HG02970 (cell line): Measurements from ENCODE around the gene UHRF1.
"Not testable (repeated sequence)": the region's sequence is repeated elsewhere in the genome, so short reads cannot be mapped to it uniquely, and the experiment has no call there.

Source experiments
- ATAC-seq: cut with Tn5 transposase; IDR thresholded peaks from one replicate; pipeline ENCODE4 v1.9.1; 2021; ENCODE audit warnings: mild to moderate bottlenecking, moderate library complexity, moderate number of reproducible peaks; ENCODE audit not compliant: unreplicated experiment, low FRiP score

The UHRF1 gene

DNA sequence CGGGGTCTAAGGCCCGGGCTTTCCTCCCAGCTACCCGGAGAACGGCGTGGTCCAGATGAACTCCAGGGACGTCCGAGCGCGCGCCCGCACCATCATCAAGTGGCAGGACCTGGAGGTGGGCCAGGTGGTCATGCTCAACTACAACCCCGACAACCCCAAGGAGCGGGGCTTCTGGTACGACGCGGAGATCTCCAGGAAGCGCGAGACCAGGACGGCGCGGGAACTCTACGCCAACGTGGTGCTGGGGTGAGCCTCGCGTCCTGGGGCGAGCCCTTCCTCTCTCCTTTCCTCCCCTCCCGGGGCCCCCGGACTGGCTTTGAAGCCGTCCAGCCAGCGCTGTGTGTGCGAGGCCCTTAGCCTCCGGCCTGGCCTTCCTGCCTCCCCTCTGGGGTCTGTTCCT is 23.4 kb downstream of the UHRF1 start:
- no peak for ATAC-seq

DNA sequence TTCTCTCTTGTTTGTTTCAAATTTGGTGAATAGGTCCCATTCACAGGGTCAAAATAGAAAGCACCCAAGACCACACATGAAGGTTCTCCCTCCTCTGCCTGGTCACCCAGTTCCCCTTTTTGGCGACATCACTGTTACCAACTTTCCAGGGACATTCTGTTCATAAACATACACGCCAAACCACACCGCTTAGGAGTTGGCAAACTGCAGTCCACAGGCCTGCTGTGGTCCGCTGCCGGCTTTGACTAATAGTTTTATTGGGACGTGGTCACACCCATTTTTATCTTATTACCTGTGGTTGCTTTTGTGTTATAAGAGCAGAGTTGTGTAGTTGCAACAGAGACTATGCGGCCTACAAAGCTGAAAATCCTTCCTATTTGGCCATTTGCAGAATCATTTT is 24.2 kb downstream of the UHRF1 start:
- no peak for ATAC-seq

DNA sequence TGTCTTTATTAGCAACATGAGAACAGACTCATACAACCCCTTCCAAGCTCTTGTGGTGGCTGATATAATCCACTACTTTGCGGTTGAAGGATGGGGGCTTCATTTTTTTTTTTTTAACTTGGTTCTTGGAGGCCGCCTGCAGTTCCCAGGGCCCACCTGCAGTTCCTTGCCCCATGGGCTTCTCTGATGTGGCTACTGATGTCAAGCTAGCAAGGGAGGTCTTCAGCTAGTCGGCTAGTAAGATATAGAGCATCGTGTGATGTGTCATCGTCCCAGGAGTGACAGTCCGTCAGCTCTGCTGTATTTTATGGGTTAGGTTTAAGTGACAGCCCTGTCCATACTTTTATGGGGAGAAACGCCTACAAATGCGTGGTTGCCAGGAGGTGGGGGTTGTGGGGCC is 26.1 kb downstream of the UHRF1 start:
- no peak for ATAC-seq

DNA sequence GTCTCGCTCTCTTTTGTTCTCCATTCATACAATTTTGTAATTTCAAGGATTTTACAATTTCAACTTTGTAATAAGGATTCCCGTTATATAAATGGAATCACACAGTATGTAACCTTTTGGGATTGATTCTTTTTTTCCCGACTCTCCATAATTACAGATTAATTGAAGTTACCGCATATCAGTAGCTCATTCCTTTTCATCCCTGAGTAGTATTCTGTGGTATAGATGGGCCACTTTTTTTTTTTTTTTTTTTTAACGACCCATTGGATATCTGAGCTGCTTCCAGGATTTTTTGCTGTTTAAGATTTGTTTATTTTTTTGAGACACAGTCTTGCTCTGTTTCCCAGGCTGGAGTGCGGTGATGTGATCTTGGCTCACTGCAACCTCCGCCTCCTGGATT is 27.8 kb downstream of the UHRF1 start:
- ATAC-seq: no peak

DNA sequence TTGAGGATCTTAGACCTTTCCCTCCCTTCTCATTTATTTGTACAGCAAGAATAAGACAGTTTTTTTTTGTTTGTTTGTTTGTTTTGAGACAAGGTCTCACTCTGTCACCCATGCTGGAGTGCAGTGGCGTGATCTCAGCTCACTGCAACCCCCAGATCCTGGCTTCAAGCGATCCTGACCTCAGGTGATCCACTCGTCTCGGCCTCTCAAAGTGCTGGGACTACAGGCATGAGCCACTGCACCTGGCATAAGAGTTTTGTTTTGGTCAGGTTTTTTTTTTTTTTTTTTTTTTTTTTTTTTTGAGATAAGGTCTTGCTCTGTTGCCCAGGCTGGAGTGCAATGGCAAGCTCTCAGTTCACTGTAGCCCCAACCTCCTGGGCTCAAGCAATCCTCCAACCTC is 29.2 kb downstream of the UHRF1 start:
- ATAC-seq: not testable (repeated sequence)

DNA sequence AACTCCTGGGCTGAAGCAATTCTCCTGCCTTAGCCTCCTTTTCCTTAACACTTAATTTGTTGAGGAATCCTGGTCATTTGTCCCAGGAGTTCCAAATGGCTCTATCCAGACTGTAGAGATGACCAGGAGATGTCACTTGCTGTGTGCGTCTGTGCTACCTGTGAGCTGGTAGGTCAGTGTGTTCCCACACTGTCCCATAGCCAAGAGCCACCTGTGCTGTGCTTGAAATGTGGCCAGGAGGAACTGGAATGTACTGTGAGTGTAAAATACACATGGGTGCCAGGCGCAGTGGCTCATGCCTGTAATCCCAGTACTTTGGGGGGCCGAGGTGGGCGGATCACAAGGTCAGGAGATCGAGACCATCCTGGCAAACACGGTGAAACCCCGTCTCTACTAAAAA is 30.2 kb downstream of the UHRF1 start:
- ATAC-seq: no peak

DNA sequence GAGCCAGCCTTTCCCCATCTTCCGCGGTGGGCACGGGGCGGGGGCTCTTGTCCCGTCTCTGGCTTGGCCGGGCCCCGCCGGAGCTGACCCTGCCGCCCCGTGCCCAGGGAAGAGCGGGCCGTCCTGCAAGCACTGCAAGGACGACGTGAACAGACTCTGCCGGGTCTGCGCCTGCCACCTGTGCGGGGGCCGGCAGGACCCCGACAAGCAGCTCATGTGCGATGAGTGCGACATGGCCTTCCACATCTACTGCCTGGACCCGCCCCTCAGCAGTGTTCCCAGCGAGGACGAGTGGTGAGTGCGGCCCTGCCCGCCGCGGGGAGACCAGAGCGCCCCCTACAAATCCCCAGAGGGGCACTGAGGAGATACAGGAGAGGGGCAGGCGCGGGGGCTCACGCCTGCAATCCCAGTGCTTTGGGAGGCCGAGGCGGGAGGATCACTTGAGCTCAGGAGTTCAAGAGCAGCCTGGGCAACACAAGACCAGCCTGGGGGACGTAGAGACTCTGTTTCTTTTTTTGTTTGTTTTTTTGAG is 32.4 kb downstream of the UHRF1 start:
- ATAC-seq: not testable (repeated sequence)

DNA sequence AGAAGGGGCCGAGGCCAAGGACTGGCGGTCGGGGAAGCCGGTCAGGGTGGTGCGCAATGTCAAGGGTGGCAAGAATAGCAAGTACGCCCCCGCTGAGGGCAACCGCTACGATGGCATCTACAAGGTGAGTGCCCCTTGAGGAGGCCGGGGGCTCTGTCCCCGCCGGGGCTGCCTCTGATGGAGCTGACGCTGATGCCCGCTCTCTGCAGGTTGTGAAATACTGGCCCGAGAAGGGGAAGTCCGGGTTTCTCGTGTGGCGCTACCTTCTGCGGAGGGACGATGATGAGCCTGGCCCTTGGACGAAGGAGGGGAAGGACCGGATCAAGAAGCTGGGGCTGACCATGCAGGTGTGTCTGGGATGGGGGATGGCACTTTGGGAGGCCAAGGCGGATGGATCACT is 41.3 kb downstream of the UHRF1 start:
- ATAC-seq: not testable (repeated sequence)

DNA sequence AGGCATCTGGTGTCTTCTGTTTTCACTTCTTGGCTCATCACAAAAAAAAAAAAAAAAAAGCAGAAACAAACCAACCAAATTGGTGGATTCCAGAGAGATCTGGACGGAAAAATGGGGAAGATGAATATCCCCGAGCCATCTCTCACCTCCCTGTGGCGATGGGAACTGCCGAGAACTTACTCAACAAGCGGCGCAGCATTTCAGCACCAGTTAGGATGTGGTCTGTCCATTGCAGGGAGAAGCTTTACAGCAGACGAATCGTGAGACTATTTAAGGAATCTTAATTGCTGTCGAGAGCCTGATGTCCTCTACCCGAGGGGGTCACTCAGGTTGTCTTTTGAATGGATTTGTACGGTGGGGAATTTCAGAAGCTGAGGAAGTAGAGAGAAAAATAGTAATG is 42.4 kb downstream of the UHRF1 start:
- no peak for ATAC-seq

DNA sequence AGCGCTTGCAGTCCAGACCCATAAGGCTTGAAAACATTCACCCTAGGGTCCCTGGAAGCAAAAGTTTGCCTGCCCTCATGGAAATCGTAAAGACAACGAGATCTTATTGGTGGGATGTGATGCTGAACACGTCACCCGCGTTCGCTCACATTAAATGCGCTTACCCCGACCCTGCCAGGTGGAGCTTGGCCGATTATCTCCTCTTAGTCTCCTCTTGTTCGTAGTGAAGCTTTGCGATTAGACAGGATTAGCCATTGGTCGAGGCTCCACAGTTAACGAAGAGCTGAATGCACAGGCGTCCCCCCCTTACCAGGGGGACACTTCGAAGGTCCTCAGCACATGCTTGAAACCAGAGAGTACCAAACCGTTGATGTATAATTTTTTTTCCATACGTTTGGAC is 43.6 kb downstream of the UHRF1 start:
- no peak for ATAC-seq

DNA sequence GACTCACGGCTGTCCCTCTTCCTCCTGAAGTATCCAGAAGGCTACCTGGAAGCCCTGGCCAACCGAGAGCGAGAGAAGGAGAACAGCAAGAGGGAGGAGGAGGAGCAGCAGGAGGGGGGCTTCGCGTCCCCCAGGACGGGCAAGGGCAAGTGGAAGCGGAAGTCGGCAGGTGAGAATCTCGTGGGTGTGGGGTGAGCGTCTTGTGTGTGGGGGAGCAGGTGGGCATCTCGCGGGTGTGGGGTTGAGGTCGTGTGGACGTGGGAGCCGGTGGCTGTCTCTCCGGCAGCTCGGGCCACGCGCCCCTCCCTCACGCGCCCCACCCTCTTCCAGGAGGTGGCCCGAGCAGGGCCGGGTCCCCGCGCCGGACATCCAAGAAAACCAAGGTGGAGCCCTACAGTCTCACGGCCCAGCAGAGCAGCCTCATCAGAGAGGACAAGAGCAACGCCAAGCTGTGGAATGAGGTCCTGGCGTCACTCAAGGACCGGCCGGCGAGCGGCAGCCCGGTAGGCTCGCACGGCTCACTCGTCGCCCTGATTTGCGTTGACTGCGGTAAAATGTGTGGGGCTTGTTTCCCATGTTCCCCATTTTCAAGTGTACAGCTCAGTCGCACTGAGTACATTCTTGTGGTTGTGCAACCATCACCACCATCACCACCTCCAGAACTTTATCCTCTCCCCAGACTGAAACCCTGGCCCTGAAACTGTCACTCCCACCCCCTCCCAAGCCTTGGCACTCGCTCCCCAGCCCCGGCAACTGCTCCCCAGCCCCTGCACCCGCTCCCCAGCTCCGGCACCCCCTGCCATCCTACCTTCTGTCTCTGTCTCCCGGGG is 45.2 kb downstream of the UHRF1 start:
- not testable (repeated sequence) for ATAC-seq

DNA sequence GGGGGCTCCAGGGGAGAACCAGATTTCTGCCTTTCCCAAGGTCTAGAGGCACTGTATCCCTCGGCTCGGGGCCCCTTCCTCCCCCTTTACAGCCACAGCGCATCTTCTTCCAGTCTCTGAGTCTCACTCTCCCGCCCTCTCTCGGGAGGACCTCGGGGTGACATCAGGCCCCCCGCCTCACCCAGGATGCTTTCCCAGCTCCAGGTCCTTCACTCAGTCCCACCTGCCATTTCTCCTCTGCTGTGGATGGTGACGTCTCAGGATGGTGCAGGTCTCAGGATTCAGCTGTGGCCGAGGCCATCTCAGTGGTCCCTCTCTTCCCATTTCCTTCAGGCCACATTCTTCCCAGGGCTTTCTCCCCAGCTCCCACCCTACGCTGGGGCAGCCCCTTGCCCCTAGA is 46.0 kb downstream of the UHRF1 start:
- no peak for ATAC-seq

DNA sequence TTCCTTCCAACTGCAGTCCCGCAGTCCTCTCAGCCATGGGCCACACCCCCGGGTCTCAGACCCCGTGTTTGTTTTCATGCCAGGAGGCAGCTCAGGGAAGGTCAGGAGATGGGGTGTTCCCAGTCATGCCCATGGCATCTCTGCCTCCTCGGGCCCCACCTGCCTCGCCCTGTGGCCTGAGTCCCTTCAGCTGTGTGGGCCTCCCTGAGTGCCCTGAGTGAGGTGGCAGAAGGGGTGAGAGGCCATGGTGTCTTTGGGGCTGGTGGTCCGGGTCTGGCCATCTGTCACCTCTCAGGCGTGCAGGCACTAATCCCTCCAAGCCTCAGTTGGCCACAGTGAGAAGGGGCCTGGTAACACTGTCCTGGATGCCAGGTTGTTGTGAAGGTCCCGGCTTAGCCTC is 48.7 kb downstream of the UHRF1 start:
- no peak for ATAC-seq

DNA sequence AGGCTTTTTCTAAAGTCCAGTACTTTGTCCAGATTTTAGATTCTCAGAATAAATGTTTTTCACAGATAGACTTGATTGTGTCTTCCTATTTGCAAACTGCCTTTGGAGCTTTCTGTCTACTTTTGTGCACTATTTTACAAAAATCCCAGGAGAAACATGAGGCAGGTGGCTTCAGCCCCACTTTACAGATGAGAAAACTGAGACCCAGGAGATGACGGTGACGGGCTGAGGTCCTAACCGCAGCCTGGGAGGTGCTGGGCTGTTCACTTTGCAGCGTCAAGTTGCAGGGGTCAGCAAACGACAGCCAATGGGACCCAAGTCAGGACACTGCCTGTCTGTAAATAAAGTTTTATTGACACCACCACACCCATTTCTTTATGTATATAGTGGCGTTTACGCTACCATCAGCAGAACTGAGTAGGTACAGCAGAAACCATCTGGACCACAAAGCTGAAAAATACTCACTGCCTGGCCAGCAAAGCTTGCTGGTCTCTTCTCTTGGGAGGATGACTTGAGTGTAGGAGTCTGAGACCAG is 52.9 kb downstream of the UHRF1 start:
- ATAC-seq: no peak

DNA sequence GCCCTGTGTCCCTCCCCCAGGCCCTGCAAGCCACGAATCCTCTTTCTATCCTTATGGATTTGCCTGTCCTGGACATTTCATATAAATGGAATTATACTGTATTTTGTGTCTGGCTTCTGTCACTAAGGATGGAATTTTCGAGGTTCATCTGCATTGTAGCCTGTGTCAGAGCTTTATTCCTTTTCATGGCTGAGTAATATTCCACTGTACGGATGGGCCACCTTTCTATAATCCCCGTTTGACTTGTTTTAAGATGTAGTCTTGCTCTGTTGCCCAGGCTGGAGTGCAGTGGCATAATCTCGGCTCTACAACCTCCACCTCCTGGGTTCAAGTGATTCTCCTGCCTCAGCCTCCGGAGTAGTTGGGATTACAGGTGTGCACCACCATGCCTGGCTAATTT is 55.8 kb downstream of the UHRF1 start:
- ATAC-seq: no peak

DNA sequence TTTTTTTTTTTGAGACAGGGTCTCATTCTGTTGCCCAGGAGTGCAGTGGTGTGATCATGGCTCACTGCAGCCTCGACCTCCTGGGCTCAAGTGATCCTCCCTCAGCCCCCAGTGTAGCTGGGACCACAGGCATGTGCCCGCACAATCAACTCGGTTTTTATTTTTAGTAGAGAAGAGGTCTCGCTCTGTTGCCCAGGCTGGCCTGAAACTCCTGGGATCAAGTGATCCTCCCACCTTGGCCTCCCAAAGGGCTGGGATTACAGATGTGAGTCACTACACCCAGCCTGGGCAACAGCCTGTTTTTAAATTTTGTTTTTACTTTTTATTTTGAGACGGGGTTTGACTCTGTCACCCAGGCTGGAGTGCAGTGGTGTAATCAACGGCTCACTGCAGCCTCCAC is 57.3 kb downstream of the UHRF1 start:
- ATAC-seq: no peak

DNA sequence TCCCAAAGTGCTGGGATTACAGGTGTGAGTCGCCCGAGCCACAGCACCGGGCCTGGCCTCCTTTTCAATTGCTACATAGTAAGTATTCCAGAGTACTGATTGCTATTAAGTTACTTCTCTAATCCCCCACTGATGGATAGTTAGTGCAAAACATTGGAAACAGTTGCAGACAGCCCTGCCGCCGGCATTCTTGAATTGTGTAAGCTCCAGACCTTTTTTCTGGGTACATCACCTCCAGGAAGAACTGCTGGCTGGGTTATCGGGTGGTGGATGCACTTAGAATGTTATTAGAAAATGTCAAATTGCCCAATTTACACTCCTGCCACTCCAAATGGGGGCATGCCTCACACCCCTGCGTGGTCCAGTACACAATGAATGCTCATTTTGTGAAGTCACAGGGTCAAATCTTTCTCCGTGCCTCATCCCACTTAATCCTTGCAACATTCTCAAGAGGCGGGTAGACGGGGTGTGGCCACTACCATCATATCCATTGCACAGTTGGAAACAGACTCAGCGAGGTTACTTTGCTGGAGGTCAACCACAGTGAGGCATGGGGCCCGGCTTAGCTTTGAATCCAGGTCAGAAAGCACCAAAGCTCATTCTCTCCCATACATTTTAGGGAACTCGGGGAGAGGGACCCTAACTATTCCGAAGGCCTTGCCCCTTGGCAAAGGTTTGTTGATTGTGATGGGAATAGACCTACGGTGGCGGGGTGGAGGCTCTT is 58.6 kb downstream of the UHRF1 start:
- ATAC-seq: no peak

DNA sequence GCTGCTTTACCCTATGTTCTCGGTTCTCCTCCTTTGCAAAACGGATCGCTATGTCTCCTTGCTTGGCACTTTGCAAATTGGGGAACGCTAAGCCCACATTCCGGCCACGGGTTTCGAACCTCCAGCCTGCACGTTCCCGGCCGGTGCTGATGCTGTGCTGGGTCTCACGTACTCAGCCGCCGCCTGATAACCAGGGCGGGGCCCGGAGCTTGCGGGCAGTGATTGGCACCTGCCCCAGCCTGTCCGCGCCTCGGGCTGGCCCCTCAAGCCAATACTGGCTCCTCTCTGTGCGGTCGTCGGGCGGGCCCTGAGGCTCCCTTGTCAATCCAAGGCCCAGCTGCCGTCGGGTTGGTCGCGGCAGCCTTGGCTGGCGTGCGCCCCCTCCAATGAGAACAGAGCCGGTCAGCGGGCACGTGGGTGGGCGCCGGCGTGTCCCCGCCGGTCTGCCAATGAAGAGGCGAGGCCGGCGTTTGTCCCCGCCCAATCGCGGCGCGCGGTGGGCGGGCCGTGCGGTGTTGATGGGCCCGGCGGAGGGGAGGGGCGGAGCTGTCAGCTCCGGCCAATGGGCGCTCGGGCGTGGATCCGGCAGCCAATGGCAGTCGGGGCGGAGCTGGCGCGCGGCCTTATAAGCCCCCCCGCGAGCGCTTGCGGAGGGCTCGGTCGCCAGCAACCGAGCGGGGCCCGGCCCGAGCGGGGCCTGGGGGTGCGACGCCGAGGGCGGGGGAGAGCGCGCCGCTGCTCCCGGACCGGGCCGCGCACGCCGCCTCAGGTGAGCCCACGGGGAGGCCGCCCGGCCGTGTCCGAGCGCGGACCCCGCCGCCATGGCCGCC is 59.4 kb downstream of the UHRF1 start, which contains the start of gene KDM4B:
KDM4B (plus strand) TSS at position 652 of the 830 bp plus-strand sequence. CDS start 63,778 bp downstream, outside the sequence.
- peak; percentile 91 for ATAC-seq

DNA sequence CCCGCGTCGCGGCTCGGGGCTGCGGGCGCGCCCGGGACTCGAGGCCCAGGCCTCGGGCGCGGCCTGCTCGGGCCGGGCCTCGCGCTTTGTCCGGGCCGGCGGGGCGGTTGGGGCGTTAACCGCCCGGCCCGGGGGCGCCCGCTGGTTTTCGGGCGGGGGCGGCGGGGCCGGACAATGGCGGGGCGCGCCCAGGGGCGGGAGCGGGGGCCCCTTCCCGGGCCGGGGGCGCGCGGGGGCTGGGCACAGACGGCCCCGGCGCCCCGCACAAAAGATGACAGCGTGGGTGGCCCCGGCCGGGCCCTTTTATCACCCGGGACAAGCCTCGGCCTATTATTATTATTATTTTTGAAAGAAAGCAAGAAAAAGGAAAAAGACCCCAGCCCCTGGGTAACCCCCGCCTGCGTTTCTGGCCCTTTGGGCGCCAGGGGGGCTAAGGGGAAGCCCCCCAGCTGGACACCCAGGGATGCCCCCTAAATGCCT is 60.0 kb downstream of the UHRF1 start:
- no peak for ATAC-seq

DNA sequence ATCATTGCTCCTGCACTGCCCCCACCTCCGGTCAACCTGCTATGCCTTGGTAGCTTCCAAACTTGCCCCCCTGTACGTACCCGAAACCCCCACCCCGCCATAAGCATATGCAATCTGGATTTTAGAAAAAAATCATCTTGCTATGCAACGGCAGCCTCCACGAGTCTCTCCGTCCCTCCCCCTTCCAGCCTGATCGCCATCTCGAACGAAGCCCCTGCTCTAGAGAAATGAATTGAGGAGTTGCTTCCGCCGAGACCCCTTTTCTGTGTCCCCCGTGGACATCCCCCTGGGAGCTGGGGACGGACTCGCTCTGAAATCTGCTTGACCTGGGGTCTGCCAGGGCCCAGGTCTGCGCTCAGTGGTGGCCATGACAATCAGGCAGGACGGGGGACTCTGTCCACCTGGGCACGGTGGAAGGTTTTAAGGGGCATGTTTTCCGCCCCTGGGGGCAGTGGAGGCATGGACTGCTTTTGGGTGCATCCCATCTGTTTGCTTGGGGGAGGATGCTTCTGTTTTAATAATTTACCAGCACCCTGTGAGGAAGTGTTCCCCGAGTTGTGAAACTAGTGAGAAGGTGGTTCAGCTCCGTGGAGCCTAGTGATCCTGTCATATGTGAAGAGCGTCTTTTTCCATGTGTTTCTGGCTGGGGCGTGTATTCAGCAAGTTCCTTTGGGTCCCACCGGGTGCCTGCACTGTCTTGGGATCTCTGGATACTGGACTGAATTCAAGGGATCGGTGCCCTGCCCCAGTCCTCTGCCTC is 60.7 kb downstream of the UHRF1 start:
- ATAC-seq: no peak
